Nephron (organoid): Measurements from ENCODE around the gene MYBBP1A.
A peak's percentile ranks its signal among the peaks of the same experiment; 100 is the strongest.

Source experiments
- H3K27ac Mint-ChIP-seq, 3 experiments: 2 replicates each; pipeline ENCODE4 v1.8.0; 2020; ENCODE audit warnings: mixed read lengths in 3 of 3, mild to moderate bottlenecking in 2 of 3, moderate library complexity in 1 of 3
- H3K27me3 Mint-ChIP-seq: 2 replicates; pipeline ENCODE4 v1.8.0; 2021; ENCODE audit warnings: low read depth, mild to moderate bottlenecking, moderate library complexity, mixed read lengths
- H3K36me3 Mint-ChIP-seq: 2 replicates; pipeline ENCODE4 v1.8.0; 2020; ENCODE audit warnings: low read depth, mixed read lengths
- H3K4me1 Mint-ChIP-seq: 2 replicates; pipeline ENCODE4 v1.8.0; 2020; ENCODE audit warnings: mixed read lengths
- H3K4me3 Mint-ChIP-seq, 3 experiments: 2 replicates each; pipeline ENCODE4 v1.8.0; 2020; ENCODE audit warnings: mild to moderate bottlenecking in 3 of 3, mixed read lengths in 3 of 3, moderate library complexity in 2 of 3
- H3K9me3 Mint-ChIP-seq: 2 replicates; pipeline ENCODE4 v1.8.0; 2020; ENCODE audit warnings: mixed read lengths
- TF ChIP-seq, protein P1 (sequence below), 3 experiments: fragments of 200-600 bp; sonication (generic); IDR thresholded peaks; one replicate each; pipeline ENCODE4 v1.5.0; 2021; ENCODE audit warnings: antibody characterized with exemption in 3 of 3; ENCODE audit not compliant: unreplicated experiment in 3 of 3

Gene MYBBP1A

DNA sequence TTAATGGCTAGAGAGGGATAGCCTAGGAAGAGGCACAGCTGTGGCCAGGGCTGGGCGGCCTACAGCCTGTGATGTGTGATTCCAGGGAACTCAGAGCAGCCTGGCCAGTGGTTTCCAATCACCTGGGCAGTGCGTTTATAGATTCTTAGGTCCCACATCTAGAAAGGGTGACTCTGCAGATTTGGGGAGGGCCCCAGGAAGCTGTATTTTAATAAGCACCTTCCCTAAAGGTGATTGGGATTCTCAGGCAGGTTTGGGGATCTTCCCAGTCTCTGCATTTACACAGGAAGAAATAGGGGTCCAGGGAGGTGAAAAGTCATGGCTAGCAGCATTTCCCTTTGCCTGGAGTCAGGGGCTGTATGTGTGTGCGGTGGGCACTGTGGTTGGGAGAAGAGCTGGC lies 47.0 kb downstream of the MYBBP1A start:
- Mint-ChIP-seq H3K9me3 (no peaks in the 10 kb centered on the region), H3K27ac (no peak overlapping the region), H3K36me3 (no peaks in the 10 kb centered on the region), H3K4me3 (no peak overlapping the region), H3K27me3 (peaks cover 23% of the 10 kb centered on the region), H3K4me1 (peaks cover 7% of the 10 kb centered on the region)
- TF ChIP-seq, protein P1, sequence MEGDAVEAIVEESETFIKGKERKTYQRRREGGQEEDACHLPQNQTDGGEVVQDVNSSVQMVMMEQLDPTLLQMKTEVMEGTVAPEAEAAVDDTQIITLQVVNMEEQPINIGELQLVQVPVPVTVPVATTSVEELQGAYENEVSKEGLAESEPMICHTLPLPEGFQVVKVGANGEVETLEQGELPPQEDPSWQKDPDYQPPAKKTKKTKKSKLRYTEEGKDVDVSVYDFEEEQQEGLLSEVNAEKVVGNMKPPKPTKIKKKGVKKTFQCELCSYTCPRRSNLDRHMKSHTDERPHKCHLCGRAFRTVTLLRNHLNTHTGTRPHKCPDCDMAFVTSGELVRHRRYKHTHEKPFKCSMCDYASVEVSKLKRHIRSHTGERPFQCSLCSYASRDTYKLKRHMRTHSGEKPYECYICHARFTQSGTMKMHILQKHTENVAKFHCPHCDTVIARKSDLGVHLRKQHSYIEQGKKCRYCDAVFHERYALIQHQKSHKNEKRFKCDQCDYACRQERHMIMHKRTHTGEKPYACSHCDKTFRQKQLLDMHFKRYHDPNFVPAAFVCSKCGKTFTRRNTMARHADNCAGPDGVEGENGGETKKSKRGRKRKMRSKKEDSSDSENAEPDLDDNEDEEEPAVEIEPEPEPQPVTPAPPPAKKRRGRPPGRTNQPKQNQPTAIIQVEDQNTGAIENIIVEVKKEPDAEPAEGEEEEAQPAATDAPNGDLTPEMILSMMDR (IDR thresholded peaks at IDR 0.05; ENCODE audit: unreplicated experiment in 3 of 3), result no peak

DNA sequence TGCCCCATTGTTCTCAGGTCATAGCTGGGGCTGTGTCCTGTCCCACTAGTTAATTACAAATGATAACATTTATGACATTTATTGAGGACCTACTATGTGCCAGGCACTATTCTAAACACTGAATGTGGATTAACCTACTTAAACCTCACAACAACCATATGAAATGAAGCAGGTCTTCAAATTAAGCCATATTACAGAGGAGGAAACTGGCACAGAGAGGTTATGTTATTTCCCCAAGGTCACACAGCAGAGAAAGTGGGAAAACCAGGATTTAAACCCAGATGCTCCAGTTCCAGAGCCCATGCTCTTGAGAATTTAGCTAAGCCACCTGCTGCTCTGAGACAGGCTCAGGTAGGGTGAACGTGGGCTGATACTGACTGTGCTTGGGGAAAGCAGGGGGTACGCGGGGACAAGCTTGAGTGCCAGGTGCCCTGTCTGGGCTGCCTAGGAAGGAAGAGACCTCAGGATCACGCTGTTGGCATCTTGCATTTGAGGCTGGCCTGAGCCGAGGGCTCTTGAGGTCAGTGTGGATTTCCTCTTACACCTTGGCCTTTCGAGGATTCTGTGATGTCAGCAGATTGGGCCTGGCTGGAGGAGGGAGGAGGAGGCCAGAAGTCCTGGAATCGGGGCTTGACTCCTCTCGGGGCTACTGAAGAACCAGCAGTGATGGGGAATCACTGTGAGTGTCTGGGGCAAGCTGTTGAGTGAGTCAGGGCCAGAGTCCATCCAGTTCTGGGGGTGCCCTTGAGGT lies 47.6 kb downstream of the MYBBP1A start:
- H3K4me1 Mint-ChIP-seq, result peaks cover 11% of the 10 kb centered on the region
- peak overlapping the region in 1 of 3 experiments; percentile 22 for H3K27ac Mint-ChIP-seq
- no peaks in the 10 kb centered on the region for H3K9me3 Mint-ChIP-seq
- no peak overlapping the region for H3K4me3 Mint-ChIP-seq
- peaks cover 30% of the 10 kb centered on the region for H3K27me3 Mint-ChIP-seq
- H3K36me3 Mint-ChIP-seq, result no peaks in the 10 kb centered on the region
- TF ChIP-seq, protein P1 (IDR thresholded peaks at IDR 0.05; ENCODE audit: unreplicated experiment in 3 of 3), result no peak

DNA sequence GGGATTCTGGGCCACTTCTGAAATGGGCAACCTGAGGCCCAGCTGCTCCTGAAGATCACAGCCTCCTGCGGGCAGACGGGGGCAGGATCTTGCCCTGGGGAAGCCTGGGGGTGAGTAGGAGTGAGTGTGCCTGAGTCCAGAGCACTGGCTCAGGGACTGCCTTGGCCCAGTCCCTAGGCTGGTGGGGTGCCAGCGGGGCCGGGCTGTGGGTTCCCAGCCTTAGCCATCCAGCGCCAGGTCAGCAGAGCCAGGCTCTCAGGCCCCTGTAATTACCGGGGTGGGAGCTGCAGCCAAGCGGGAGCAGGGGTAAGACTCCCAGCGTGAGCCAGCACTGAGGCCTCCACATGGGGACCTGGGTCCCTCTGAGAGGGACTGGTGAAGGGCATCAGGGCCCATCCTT lies 48.3 kb downstream of the MYBBP1A start:
- Mint-ChIP-seq H3K4me1 (peaks cover 12% of the 10 kb centered on the region), H3K27me3 (peaks cover 35% of the 10 kb centered on the region), H3K9me3 (no peaks in the 10 kb centered on the region), H3K27ac (no peak overlapping the region), H3K36me3 (no peaks in the 10 kb centered on the region), H3K4me3 (no peak overlapping the region)
- TF ChIP-seq, protein P1 (IDR thresholded peaks at IDR 0.05; ENCODE audit: unreplicated experiment in 3 of 3), result no peak

DNA sequence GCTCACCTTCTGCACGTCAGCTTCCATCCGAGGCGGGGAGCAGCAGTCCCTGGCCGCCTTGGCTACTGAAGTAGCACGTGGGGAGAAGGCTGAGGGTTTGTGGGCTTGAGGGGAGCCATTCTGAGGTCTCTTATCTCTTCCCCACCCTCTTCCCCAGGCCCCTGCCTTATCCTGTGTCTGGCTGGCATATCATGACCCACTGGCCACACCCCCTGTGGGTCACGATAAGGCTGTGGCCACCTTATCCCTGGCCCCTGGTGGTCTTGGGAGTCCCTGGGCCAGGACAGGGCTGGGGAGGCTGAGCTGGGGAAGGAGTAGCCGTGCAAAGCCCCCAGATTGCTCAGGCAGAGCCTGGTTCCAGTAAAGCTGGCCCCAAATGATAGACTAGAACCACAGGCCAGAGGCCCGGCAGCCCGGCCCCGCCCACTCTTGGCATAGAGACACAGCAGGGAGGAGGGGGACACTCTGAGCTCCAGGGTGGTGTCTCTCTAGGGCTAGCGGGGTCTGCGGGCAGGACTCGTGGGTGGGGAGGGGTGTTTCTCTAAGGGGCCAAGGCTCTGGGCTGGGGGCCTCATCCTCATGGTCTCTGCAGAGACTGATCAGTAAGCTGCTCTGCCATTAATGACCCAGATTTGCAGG lies 48.9 kb downstream of the MYBBP1A start:
- Mint-ChIP-seq H3K4me1 (peaks cover 12% of the 10 kb centered on the region), H3K27me3 (peaks cover 41% of the 10 kb centered on the region), H3K27ac (no peak overlapping the region), H3K4me3 (no peak overlapping the region), H3K9me3 (no peaks in the 10 kb centered on the region), H3K36me3 (no peaks in the 10 kb centered on the region)
- TF ChIP-seq, protein P1 (IDR thresholded peaks at IDR 0.05; ENCODE audit: unreplicated experiment in 3 of 3), result no peak

DNA sequence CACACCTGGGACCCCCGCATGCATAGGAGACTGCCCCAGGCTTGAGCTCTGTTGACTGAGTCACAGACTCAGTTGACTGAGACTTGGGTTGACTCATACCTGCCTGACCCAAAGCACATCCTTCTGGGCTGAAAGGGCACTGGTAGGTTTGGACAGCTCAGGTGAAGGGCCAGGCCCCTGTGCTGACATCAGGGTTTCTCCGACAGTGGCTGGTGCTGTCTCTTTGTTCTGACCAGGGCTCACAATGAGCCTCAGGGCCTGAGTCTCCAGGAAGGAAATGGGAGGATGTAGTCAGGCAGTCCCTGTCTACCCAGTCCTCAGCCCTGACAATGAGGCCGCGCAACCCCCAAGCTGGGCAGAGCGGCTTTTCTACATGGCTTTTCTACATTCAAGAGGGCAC lies 50.0 kb downstream of the MYBBP1A start:
- TF ChIP-seq, protein P1 (IDR thresholded peaks at IDR 0.05; ENCODE audit: unreplicated experiment in 3 of 3), result no peak
- H3K27ac Mint-ChIP-seq, result peak overlapping the region in 1 of 3 experiments; percentile 23
- no peaks in the 10 kb centered on the region for H3K9me3 Mint-ChIP-seq
- H3K4me3 Mint-ChIP-seq, result no peak overlapping the region
- no peaks in the 10 kb centered on the region for H3K36me3 Mint-ChIP-seq
- H3K4me1 Mint-ChIP-seq, result peaks cover 16% of the 10 kb centered on the region
- H3K27me3 Mint-ChIP-seq, result peaks cover 52% of the 10 kb centered on the region
